ENCODE data around the gene AIFM3.

AIFM3 gene

DNA sequence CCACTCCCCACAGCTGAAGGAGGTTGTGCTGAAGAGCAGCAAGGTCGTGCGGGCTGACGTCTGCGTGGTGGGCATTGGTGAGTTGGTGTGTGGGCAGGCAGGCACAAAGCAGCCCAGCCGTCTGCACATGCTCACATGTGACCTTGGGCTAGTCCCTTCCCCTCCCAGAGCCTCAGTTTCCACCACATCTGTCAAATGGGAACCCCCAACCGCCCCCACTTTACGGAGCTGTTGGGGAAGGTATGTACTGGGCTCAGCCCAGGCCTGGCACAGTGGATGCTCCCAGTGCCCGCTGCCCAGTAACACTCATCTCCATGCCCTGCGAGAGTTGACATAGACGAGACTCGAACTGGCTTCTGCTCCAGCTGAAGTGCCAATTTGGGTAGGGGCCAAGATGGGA lies 10.0 kb downstream of the AIFM3 start:
- no peak for DNase-seq

DNA sequence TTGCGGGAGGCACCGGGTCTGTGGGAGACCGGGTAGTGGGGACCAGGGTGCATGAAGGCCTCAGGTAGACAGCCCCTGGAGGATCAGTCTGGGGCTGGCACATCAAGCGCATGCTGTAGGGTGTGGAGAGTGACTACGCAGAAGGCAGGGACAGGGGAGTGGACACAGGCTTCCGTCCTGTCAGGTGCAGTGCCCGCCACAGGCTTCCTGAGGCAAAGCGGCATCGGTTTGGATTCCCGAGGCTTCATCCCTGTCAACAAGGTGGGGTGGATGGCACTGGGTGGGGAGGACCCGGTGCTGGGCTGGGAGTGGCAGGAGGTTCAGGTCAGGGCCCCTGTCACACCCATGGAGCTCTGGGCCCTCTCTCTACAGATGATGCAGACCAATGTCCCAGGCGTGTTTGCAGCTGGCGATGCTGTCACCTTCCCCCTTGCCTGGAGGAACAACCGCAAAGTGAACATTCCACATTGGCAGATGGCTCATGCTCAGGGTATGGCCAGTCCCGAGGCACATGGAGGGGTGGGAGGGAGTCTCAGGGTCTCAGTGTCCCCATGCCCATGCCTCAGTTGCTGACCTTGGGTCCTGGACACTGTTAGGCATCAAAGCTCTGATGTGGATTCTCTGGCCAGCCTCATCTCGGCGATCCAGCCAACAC lies 10.6 kb downstream of the AIFM3 start:
- no peak for DNase-seq

- no peak for DNase-seq
Observed at GRCh38 chr22:20978419-20978818, 11.4 kb downstream of the AIFM3 start.

GRCh38 chr22:20979243-20979809 lies 12.3 kb downstream of the AIFM3 start:
- DNase-seq, result peak; percentile 92

DNA sequence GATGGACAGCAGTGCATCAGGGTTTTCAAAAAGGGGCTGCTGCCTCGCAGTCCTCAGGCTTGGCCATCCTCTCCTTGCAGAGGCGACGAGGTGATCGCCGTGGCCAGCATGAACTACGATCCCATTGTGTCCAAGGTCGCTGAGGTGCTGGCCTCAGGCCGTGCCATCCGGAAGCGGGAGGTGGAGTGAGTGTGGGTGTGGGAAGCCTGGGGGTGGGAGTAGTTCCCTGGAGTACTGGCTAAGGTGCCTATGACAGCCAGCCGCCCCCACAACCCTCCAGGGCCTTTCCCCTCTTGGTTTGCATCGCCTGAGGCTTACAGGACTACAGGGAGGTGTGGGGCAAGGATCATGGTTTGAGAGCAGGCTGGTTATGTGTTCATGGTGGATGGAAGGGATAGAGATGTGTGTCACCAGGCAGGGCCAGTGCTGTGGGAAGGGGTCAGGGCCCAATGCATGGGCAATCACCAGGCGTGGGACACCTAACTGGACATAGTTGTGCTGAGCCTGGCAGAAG lies 12.9 kb downstream of the AIFM3 start:
- DNase-seq, result no peak

GRCh38 chr22:20980523-20980922 lies 13.5 kb downstream of the AIFM3 start:
- no peak for DNase-seq

GRCh38 chr22:20980938-20981722 lies 14.1 kb downstream of the AIFM3 start:
- DNase-seq, result no peak

DNA sequence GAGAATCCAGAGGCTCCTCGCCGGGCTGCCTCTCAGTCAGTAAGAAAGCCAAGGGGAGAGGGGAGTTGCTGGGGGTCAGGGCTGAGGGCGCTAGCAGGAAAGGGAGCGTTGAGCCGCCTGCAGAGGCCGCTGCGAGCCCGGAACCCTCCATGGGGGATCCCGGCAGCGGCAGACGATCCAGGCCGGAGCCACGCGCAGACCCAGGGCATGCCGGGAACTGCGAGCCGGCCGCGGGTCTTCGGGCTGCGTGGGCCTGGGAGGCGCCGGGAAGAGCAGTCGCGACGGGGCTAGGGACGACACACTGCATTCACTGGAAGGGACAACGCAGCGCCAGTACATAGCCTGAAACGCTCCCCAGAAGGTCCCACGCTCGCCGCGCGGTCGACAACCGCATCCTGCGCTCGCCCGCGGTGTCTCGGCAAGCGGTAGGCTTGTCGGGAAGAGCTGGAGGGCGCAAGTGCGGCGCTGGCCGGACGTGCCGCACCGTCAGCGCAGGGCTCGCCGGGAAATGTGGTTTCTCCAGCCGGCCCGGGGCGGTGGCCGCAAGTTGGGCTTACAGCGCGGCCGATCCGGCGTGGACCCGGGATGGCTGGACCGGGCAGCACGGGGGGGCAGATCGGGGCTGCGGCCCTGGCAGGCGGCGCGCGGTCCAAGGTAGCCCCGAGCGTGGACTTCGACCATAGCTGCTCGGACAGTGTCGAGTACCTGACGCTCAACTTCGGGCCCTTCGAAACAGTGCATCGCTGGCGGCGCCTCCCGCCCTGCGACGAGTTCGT lies 14.9 kb downstream of the AIFM3 start, which contains the start of gene LZTR1:
Gene LZTR1 (plus strand): TSS at position 511 of the 776 bp plus-strand sequence. CDS start 75 bp downstream, at position 586.
- peak; percentile 89 for DNase-seq

DNA sequence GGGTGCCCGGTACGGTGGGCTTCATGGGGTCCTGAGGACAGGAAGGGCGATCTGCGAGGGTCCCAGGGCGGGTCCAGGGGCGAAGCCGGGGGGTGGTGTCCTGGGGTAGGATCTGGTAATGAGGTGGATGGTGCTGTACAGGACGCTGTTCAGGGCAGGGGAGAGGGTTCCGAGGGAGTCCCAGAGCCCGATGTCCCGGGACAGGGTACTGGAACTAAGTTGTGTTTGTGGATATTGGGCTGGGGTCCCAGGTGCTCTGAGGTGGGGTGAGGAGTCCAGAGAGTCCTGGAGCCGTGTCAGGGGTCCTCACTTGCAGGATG lies 15.5 kb downstream of the AIFM3 start:
- no peak for DNase-seq

- DNase-seq, result no peak
Observed at GRCh38 chr22:20983081-20983771, 16.2 kb downstream of the AIFM3 start.

DNA sequence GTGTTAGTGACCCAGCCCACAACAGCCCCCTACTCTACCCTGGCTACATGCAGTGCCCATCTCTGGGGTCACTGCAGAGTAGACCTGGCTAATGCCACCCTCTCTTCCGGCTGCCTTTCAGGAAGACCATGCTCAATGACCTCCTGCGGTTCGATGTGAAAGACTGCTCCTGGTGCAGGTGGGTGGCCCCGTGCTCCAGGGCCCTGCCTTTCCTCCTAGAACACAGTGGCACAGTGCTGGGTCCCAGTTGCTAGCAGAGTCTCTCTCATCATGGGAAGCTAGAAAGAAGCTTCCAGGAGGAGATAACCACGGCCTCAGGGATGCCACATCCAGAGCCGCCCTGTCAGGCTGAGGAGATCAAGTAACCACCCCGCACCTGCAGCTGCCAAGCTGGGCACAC lies 18.7 kb downstream of the AIFM3 start:
- DNase-seq, result no peak

GRCh38 chr22:20986365-20986764 lies 19.3 kb downstream of the AIFM3 start:
- DNase-seq, result no peak

DNA sequence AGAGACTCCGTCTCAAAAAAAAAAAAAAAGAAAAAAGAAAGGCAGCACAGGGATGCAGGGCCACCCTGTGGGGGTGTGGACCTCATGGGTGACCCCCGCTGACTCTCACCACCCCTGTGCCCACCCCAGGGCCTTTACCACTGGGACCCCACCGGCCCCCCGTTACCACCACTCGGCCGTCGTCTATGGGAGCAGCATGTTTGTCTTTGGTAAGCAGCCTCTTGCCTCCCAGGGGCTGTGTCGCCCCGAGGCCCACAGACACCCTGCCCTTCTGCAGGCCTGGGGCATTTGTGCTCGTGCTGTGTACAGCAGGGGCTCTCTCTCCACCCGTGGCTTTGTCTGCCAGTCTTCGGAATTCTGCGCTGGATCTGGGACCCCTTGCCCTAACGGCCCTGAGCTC lies 20.3 kb downstream of the AIFM3 start:
- DNase-seq, result no peak

GRCh38 chr22:20988573-20989322 lies 21.7 kb downstream of the AIFM3 start:
- DNase-seq, result no peak

DNA sequence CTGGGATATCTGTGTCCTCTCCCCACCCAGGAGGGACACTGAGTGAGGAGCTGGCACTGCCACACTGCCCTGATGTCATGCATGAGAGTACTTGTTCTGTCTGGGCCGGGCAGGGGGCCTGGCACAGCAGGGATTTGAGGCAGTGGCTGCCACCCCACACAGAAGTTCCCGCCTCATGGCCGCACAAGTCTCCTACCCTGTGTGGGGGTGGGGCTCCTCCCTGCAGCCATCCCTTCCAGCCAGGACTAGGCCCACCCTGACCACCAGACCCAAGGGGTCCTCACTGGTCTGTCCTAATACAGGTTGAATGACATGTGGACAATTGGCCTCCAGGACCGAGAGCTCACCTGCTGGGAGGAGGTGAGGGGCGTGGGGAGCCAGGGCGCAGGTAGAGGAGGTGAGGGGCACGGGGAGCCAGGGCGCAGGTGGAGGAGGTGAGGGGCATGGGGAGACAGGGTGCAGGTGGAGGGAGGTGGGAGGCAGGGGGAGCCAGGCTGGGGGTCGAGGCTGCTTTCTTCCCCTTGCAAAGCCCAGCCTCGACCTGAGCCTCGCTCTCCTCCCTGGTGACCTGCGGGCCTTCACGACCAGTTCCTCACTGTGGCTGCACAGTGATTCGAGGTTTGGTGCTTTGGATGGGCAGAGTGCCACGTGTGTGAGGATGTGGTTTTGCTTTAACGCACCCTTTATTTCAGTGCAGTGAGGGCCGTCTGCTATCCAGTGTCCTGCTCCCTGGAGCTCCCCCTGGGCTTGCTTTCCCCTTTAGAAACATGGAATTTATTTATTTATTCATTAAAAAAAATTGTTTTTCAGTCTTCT lies 22.5 kb downstream of the AIFM3 start:
- no peak for DNase-seq

GRCh38 chr22:20990184-20991180 lies 23.4 kb downstream of the AIFM3 start:
- no peak for DNase-seq

DNA sequence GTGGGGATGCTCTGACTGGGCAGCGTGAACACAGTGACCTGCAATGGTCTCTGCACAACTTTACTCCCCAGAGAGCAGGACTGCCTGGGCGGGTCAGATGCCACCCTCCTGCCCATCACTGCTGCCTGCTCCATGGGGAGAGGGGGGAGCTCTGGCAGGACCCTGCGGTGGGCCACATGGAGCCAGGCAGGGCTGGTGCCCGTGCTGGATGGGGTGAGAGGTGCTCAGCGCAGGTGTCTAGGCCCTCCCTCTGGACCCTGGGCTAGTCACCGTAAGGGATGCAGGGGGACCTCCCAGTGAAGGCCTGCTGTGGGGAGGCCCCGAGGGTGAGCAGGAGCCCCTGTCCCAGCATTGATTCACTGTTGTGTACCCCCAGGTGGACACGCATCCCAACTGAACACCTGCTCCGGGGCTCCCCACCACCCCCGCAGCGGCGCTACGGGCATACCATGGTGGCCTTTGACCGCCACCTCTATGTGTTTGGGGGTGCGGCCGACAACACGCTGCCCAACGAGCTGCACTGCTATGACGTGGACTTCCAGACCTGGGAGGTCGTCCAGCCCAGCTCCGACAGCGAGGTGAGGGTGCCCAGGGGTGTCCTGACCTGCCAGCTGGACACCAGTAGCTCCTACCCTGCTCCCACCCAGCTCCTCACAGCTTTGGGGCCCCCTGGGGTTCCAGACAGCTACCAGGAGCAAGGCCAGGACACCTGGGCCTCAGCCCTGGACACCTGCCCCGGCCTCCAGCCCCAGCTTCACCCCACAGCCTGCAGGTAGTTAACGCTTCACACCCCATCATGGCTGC lies 24.4 kb downstream of the AIFM3 start:
- no peak for DNase-seq

DNA sequence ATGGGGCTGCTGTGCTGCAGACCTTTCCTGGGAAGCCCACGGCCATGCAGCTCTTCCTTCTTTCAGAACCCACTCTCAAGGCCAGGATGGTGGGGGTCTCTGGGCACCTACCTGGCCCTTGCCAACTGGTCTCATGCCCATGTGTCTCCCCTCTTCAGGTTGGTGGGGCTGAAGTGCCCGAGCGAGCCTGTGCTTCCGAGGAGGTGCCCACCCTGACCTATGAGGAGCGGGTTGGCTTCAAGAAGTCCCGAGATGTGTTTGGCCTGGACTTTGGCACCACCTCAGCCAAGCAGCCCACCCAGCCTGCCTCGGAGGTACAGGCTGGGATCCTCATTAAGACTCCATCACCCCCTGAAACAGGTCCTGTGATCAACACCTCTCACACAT lies 25.0 kb downstream of the AIFM3 start:
- no peak for DNase-seq
